SK-N-SH treated with all-trans-retinoic acid at 6 μM for 48 hours (cell line): ENCODE data around the gene EVA1C.
"Not testable (repeated sequence)": the region's sequence is repeated elsewhere in the genome, so short reads cannot be mapped to it uniquely, and the experiment has no call there.

Source experiments
- ATAC-seq: fragments of 200-7000 bp; cut with Tn5 transposase; 3 replicates; pipeline ENCODE4 v1.9.1; 2020; ENCODE audit warnings: mild to moderate bottlenecking, moderate library complexity
- ARNTL ChIP-seq: fragments of 450-650 bp; formaldehyde crosslinking; IDR thresholded peaks from 2 replicates; pipeline ENCODE4 v1.5.0; 2020; ENCODE audit warnings: low read depth, mild to moderate bottlenecking, moderate library complexity, borderline replicate concordance
- BACH2 ChIP-seq: fragments of 250-450 bp; sonication (Bioruptor Pico); IDR thresholded peaks from 2 replicates; pipeline ENCODE4 v1.9.0; 2021; ENCODE audit warnings: mild to moderate bottlenecking, borderline replicate concordance
- CSDC2 ChIP-seq: fragments of 250-450 bp; sonication (Bioruptor Pico); IDR thresholded peaks from 2 replicates; pipeline ENCODE4 v1.5.0; 2020; ENCODE audit warnings: mild to moderate bottlenecking, moderate library complexity
- ESRRG ChIP-seq: fragments of 250-450 bp; sonication (Bioruptor Pico); IDR thresholded peaks from 2 replicates; pipeline ENCODE4 v1.6.1; 2021; ENCODE audit warnings: mild to moderate bottlenecking
- GLIS3 ChIP-seq: fragments of 250-450 bp; sonication (Bioruptor Pico); IDR thresholded peaks from 2 replicates; pipeline ENCODE4 v1.5.0; 2020; ENCODE audit warnings: mild to moderate bottlenecking, moderate library complexity
- ISL1 ChIP-seq: fragments of 250-450 bp; sonication (Bioruptor Pico); IDR thresholded peaks from 2 replicates; pipeline ENCODE4 v2.1.2; 2022; ENCODE audit warnings: mild to moderate bottlenecking, moderate library complexity
- OSR1 ChIP-seq: fragments of 250-450 bp; sonication (Bioruptor Pico); IDR thresholded peaks from 2 replicates; pipeline ENCODE4 v1.8.0; 2022; ENCODE audit warnings: moderate library complexity, mild to moderate bottlenecking, inconsistent platforms
- PPARA ChIP-seq: fragments of 250-450 bp; sonication (Bioruptor Pico); IDR thresholded peaks from 2 replicates; pipeline ENCODE4 v1.5.0; 2020; ENCODE audit warnings: mild to moderate bottlenecking, borderline replicate concordance
- RARB ChIP-seq: fragments of 250-450 bp; sonication (Bioruptor Pico); IDR thresholded peaks from 2 replicates; pipeline ENCODE4 v1.8.0; 2021; ENCODE audit warnings: mild to moderate bottlenecking, moderate library complexity
- SNAI2 ChIP-seq: fragments of 250-450 bp; sonication (Bioruptor Pico); IDR thresholded peaks from 2 replicates; pipeline ENCODE4 v1.5.0; 2020; ENCODE audit warnings: mild to moderate bottlenecking, moderate library complexity
- TCF4 ChIP-seq: fragments of 250-450 bp; sonication (Bioruptor Pico); IDR thresholded peaks from 2 replicates; pipeline ENCODE4 v1.8.0; 2021; ENCODE audit warnings: mild to moderate bottlenecking, moderate library complexity, borderline replicate concordance
- TOX ChIP-seq: fragments of 250-450 bp; sonication (Bioruptor Pico); IDR thresholded peaks from 2 replicates; pipeline ENCODE4 v1.8.0; 2021; ENCODE audit warnings: mild to moderate bottlenecking, moderate library complexity, borderline replicate concordance
- ZC3H10 ChIP-seq: fragments of 250-450 bp; sonication (Bioruptor Pico); IDR thresholded peaks from 2 replicates; pipeline ENCODE4 v1.5.1; 2021; ENCODE audit warnings: mild to moderate bottlenecking, moderate library complexity
- ZFP3 ChIP-seq: fragments of 250-450 bp; sonication (Bioruptor Pico); IDR thresholded peaks from 2 replicates; pipeline ENCODE4 v1.5.0; 2020; ENCODE audit warnings: mild to moderate bottlenecking, moderate library complexity
- ZFP30 ChIP-seq: fragments of 450-650 bp; formaldehyde crosslinking; IDR thresholded peaks from 2 replicates; pipeline ENCODE4 v1.5.0; 2022; ENCODE audit warnings: mild to moderate bottlenecking, moderate library complexity
- ZNF565 ChIP-seq: fragments of 450-650 bp; formaldehyde crosslinking; conservative IDR thresholded peaks from 2 replicates; pipeline ENCODE4 v1.5.0; 2020; ENCODE audit warnings: low read depth, mild to moderate bottlenecking, moderate library complexity
- ZNF70 ChIP-seq: fragments of 450-650 bp; formaldehyde crosslinking; IDR thresholded peaks from 2 replicates; pipeline ENCODE4 v1.5.0; 2020; ENCODE audit warnings: mild to moderate bottlenecking, moderate library complexity
- ZNF8 ChIP-seq: fragments of 450-650 bp; formaldehyde crosslinking; IDR thresholded peaks from 2 replicates; pipeline ENCODE4 v1.5.0; 2020; ENCODE audit warnings: mild to moderate bottlenecking, moderate library complexity
- TF ChIP-seq, protein P1 (sequence below): fragments of 250-450 bp; sonication (Bioruptor Pico); IDR thresholded peaks from 2 replicates; pipeline ENCODE4 v1.5.1; 2020; ENCODE audit warnings: low read depth, mild to moderate bottlenecking, moderate library complexity
- TF ChIP-seq, protein P2 (sequence below): fragments of 250-450 bp; sonication (Bioruptor Pico); IDR thresholded peaks from 2 replicates; pipeline ENCODE4 v1.8.0; 2021; ENCODE audit warnings: low read depth, mild to moderate bottlenecking, moderate library complexity, borderline replicate concordance
- TF ChIP-seq, protein P3 (sequence below): fragments of 250-450 bp; sonication (Bioruptor Pico); IDR thresholded peaks from 2 replicates; pipeline ENCODE4 v1.5.1; 2021; ENCODE audit warnings: mild to moderate bottlenecking, moderate library complexity
- TF ChIP-seq, protein P4 (sequence below): fragments of 250-450 bp; sonication (Bioruptor Pico); IDR thresholded peaks from 2 replicates; pipeline ENCODE4 v1.8.0; 2020; ENCODE audit warnings: mild to moderate bottlenecking, moderate library complexity, borderline replicate concordance

The EVA1C gene

DNA sequence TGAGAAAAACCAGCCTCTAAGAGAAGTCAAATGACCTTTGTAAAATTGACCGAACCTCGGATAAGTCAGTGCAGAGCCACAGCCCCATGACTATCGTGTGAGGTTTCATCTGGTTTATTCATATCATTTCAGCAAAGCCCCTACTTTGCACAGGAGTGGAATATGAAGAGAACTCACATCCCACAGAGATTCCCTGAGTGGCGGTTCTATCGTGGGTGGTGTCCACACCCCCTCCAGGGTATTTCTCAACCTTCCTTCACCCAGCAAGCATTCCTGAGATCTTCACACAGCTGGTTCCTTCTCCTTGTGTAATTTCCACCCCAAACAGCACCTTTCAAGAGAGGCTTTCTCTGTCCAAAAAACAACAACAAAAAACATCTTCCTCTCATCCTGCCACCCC, 47.5 kb downstream of the EVA1C start (continued):
- TF ChIP-seq TCF4 (CRISPR knock-in tag) (no peak), ZNF8 (no peak)
- TF ChIP-seq, protein P1, sequence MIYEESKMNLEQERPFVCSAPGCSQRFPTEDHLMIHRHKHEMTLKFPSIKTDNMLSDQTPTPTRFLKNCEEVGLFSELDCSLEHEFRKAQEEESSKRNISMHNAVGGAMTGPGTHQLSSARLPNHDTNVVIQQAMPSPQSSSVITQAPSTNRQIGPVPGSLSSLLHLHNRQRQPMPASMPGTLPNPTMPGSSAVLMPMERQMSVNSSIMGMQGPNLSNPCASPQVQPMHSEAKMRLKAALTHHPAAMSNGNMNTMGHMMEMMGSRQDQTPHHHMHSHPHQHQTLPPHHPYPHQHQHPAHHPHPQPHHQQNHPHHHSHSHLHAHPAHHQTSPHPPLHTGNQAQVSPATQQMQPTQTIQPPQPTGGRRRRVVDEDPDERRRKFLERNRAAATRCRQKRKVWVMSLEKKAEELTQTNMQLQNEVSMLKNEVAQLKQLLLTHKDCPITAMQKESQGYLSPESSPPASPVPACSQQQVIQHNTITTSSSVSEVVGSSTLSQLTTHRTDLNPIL (CRISPR knock-in tag) = no peak

DNA sequence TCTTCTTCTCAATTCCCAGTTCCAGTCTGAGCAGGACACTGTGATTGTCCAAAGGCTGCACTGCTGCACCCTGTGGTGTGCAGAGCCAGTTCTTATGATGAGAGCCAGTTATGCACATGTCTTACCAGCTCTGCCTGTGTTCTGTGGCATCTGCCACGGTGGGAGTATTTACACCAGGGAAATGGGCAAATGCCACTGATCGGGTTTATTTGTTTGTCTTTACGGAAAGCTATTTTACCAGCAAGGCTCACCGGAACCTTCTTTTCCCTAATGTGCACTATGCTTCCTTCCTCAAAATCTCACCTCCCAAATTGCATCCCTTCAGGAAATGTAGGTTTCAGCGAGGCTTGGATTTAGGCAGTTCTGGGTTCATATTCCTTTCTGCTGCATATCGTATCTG, 49.0 kb downstream of the EVA1C start:
- TF ChIP-seq ARNTL (CRISPR knock-in tag) (no peak), RARB (CRISPR knock-in tag) (no peak), GLIS3 (CRISPR knock-in tag) (no peak), TOX (no peak), ZFP3 (CRISPR knock-in tag) (no peak), ZC3H10 (CRISPR knock-in tag) (no peak), ZNF8 (no peak)
- TF ChIP-seq, protein P2, sequence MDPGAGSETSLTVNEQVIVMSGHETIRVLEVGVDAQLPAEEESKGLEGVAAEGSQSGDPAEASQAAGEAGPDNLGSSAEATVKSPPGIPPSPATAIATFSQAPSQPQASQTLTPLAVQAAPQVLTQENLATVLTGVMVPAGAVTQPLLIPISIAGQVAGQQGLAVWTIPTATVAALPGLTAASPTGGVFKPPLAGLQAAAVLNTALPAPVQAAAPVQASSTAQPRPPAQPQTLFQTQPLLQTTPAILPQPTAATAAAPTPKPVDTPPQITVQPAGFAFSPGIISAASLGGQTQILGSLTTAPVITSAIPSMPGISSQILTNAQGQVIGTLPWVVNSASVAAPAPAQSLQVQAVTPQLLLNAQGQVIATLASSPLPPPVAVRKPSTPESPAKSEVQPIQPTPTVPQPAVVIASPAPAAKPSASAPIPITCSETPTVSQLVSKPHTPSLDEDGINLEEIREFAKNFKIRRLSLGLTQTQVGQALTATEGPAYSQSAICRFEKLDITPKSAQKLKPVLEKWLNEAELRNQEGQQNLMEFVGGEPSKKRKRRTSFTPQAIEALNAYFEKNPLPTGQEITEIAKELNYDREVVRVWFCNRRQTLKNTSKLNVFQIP (CRISPR knock-in tag) = no peak
- no peak for ATAC-seq

DNA sequence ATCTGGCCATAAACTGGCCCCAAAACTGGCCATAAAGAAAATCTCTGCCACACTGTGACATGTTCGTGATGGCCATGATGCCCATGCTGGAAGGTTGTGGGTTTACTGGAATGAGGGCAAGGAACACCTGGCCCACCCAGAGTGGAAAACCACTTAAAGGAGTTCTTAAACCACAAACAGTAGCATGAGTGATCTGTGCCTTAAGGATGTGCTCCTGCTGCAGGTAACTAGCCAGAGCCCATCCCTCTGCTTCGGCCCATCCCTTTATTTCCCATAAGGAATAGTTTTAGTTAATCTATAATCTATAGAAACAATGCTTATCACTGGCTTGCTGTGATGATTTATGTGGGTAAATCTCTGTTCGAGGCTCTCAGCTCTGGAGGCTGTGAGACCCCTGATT, 50.1 kb downstream of the EVA1C start:
- not testable (repeated sequence) for ATAC-seq

DNA sequence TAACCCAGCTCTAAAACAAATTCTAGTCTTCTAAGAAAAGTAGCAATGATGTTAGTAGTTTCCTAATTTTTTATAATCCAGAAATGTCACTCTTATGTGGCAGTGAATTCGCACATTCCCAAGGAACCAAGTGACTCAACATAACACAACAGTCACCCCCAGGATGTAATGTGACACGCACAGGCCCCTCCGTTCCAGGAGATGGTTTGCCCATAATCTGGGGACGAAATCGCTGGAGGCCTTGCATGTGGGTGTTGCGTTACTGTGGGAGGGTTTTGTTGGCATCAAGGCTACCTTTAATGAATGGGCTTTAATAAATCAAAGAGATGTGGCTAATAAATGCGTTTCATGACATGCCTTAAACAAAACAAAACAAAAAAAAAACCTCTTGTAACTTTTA, 50.9 kb downstream of the EVA1C start:
- ATAC-seq = peak; percentile 62
- no peak for TF ChIP-seq ZFP3 (CRISPR knock-in tag)
- TF ChIP-seq GLIS3 (CRISPR knock-in tag) = no peak
- TF ChIP-seq, protein P1 (CRISPR knock-in tag) = no peak
- TF ChIP-seq ZFP30 = no peak
- no peak for TF ChIP-seq CSDC2 (CRISPR knock-in tag)
- no peak for TF ChIP-seq PPARA (CRISPR knock-in tag)
- TF ChIP-seq OSR1 (CRISPR knock-in tag) = no peak
- TF ChIP-seq TCF4 (CRISPR knock-in tag) = no peak
- TF ChIP-seq SNAI2 (CRISPR knock-in tag) = no peak
- no peak for TF ChIP-seq ZNF565 (CRISPR knock-in tag)
- no peak for TF ChIP-seq ARNTL (CRISPR knock-in tag)
- no peak for TF ChIP-seq ISL1 (CRISPR knock-in tag)
- no peak for TF ChIP-seq ESRRG
- TF ChIP-seq, protein P3, sequence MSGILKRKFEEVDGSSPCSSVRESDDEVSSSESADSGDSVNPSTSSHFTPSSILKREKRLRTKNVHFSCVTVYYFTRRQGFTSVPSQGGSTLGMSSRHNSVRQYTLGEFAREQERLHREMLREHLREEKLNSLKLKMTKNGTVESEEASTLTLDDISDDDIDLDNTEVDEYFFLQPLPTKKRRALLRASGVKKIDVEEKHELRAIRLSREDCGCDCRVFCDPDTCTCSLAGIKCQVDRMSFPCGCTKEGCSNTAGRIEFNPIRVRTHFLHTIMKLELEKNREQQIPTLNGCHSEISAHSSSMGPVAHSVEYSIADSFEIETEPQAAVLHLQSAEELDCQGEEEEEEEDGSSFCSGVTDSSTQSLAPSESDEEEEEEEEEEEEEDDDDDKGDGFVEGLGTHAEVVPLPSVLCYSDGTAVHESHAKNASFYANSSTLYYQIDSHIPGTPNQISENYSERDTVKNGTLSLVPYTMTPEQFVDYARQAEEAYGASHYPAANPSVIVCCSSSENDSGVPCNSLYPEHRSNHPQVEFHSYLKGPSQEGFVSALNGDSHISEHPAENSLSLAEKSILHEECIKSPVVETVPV (CRISPR knock-in tag) = no peak
- TF ChIP-seq, protein P4, sequence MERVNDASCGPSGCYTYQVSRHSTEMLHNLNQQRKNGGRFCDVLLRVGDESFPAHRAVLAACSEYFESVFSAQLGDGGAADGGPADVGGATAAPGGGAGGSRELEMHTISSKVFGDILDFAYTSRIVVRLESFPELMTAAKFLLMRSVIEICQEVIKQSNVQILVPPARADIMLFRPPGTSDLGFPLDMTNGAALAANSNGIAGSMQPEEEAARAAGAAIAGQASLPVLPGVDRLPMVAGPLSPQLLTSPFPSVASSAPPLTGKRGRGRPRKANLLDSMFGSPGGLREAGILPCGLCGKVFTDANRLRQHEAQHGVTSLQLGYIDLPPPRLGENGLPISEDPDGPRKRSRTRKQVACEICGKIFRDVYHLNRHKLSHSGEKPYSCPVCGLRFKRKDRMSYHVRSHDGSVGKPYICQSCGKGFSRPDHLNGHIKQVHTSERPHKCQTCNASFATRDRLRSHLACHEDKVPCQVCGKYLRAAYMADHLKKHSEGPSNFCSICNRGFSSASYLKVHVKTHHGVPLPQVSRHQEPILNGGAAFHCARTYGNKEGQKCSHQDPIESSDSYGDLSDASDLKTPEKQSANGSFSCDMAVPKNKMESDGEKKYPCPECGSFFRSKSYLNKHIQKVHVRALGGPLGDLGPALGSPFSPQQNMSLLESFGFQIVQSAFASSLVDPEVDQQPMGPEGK (CRISPR knock-in tag) = no peak
- no peak for TF ChIP-seq ZNF8
- no peak for TF ChIP-seq RARB (CRISPR knock-in tag)
- TF ChIP-seq ZC3H10 (CRISPR knock-in tag) = no peak
- no peak for TF ChIP-seq TOX

DNA sequence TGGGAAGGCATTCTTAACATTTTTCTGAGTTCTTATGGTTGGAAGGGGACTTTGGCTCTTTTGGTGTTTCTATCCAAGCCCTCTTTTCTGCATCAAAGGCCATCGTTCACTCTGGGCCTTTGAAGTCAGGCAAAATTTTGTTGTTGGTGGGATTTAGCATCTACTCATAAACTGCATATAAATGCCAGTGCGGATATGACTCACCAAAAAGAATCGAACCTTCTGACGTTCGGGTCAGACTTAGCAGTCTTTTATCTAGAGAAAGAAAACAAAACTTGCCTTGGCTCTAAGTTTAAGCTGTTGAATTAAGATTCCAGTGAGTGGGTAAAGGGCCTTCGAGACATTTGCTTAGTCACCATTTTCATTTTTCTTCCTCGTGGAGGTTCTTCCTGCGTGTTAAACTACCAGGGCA, 51.4 kb downstream of the EVA1C start:
- peak; percentile 95 for ATAC-seq
- TF ChIP-seq ARNTL (CRISPR knock-in tag) = no peak
- no peak for TF ChIP-seq PPARA (CRISPR knock-in tag)
- TF ChIP-seq, protein P3 (CRISPR knock-in tag) = no peak
- TF ChIP-seq BACH2 (CRISPR knock-in tag) = no peak
- no peak for TF ChIP-seq ZNF70 (CRISPR knock-in tag)
- 0 out of 2 replicates have a peak, but pooled peaks have one; percentile 41 for TF ChIP-seq ISL1 (CRISPR knock-in tag)
- TF ChIP-seq TOX = no peak; the same call in 1 of the 2 replicates
